Loucy (cell line): ENCODE data around the gene LHFPL2.

Source experiments
- EZH2phosphoT487 ChIP-seq: fragments of 200-600 bp; IDR thresholded peaks from 2 replicates; pipeline ENCODE4 v1.6.1; 2018; ENCODE audit warnings: antibody characterized with exemption, mild to moderate bottlenecking, moderate library complexity, borderline replicate concordance
- TF ChIP-seq, protein P1 (sequence below): fragments of 200-600 bp; sonication (generic); conservative IDR thresholded peaks from 2 replicates; pipeline ENCODE4 v1.5.1; 2014; ENCODE audit warnings: mild to moderate bottlenecking, antibody characterized with exemption, low read length

DNA sequence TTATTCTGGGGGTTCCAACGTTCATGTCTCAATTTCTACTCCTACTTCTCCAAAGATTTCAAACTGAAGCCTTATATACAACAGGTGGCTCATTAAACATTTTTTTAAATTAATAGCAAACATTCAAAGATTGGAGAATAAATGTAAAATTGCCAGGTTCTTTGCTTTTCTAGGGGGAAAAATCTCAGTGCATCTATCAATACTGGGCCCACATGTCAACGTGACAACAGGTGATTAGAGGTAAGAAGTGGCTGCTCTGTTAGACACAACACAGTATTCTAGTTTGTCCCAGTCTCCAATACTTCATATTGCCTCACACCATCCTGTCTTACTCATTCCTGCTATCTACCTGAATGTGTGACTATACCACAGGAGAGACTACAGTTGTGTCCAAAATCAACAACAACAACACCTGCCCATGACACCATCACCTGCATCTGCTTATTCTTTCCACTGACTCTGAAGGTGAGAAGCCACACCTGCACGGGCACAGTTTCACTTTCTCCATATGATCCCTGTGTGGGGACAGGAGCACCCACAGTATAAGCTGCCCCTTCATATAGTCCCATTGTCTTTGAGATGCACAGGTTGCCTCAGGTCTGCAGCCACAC, 110.2 kb downstream of the LHFPL2 start:
- TF ChIP-seq, protein P1, sequence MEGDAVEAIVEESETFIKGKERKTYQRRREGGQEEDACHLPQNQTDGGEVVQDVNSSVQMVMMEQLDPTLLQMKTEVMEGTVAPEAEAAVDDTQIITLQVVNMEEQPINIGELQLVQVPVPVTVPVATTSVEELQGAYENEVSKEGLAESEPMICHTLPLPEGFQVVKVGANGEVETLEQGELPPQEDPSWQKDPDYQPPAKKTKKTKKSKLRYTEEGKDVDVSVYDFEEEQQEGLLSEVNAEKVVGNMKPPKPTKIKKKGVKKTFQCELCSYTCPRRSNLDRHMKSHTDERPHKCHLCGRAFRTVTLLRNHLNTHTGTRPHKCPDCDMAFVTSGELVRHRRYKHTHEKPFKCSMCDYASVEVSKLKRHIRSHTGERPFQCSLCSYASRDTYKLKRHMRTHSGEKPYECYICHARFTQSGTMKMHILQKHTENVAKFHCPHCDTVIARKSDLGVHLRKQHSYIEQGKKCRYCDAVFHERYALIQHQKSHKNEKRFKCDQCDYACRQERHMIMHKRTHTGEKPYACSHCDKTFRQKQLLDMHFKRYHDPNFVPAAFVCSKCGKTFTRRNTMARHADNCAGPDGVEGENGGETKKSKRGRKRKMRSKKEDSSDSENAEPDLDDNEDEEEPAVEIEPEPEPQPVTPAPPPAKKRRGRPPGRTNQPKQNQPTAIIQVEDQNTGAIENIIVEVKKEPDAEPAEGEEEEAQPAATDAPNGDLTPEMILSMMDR = no peak
- TF ChIP-seq EZH2phosphoT487 = no peak
